Ovary (tissue), 9 donors: ENCODE measurements around the gene RTL3. TPM values are rescaled to one million over a fixed set of nuclear protein-coding genes. Genes with fewer than 3 reads are reported as not detected.
"Not testable (repeated sequence)": the region's sequence is repeated elsewhere in the genome, so short reads cannot be mapped to it uniquely, and the experiment has no call there.

Experiments
- DNase-seq, 5 donors: peaks; one replicate each; pipeline ENCODE4 v3.0.0-alpha.2; 2019 to 2020
- H3K27ac ChIP-seq, 2 donors: fragments of 200-600 bp; one replicate each; pipeline versions ENCODE4 v1.5.1 to v1.8.0; 2019 to 2022
- H3K27me3 ChIP-seq: fragments of 200-600 bp; one replicate; pipeline ENCODE4 v1.8.0; 2022
- H3K36me3 ChIP-seq: fragments of 200-600 bp; sonication (generic); one replicate; pipeline ENCODE4 v1.5.1; 2019
- H3K4me1 ChIP-seq: one replicate; pipeline ENCODE4 v1.8.1; 2013; ENCODE audit warnings: mild to moderate bottlenecking, moderate library complexity; ENCODE audit not compliant: insufficient read depth
- H3K4me3 ChIP-seq: fragments of 200-600 bp; sonication (generic); one replicate; pipeline ENCODE4 v1.5.1; 2017
- H3K9me3 ChIP-seq, 2 donors: fragments of 200-600 bp in 1 of 2; sonication (generic) in 1 of 2; one replicate each; pipeline versions ENCODE4 v1.5.1 to v1.8.1; 2013 to 2019; ENCODE audit warnings: mild to moderate bottlenecking in 1 of 2, moderate library complexity in 1 of 2
- CTCF ChIP-seq, 3 donors: fragments of 450-650 bp in 2 of 3; fragments of 200-600 bp in 1 of 3; IDR thresholded peaks; one replicate each; pipeline versions ENCODE4 v1.5.1 to v1.8.0; 2016 to 2022; ENCODE audit warnings: antibody characterized with exemption in 3 of 3, mild to moderate bottlenecking in 1 of 3
- EP300 ChIP-seq: sonication (generic); formaldehyde crosslinking; IDR thresholded peaks from one replicate; pipeline ENCODE4 v1.6.1; 2017; ENCODE audit warnings: antibody characterized with exemption
- POLR2A ChIP-seq: fragments of 450-650 bp; IDR thresholded peaks from one replicate; pipeline ENCODE4 v1.6.1; 2017; ENCODE audit warnings: antibody characterized with exemption, mild to moderate bottlenecking, moderate library complexity
- WGBS, 3 donors: extraction: QIAGEN DNeasy Blood & Tissue Kit in 1 of 3; methylation state at CpG; one replicate each; pipeline versions ENCODE4 v1.1.5 to v1.1.7; 2013 to 2017; 5-methylcytosine and 5-hydroxymethylcytosine counted together
- intact Hi-C, 4 donors: fragments of 100-400 bp; cut with DNase I; formaldehyde crosslinking; loops; one replicate each; pipeline versions ENCODE4 v1.11.0 to v1.15.1; 2022 to 2023
- polyA plus RNA-seq, 2 donors: library from polyadenylated mRNA; stranded (reverse); fragments of 200-250 nt in 1 of 2; fragments of 350-450 nt in 1 of 2; fragmentation: Illumina TruSeq in 1 of 2; extraction: RNeasy Lipid Tissue Mini Kit (QIAGEN cat#74804) in 1 of 2; gene quantifications; one replicate each; pipeline ENCODE4 v1.2.3, GENCODE V29; 2013 to 2014
- total RNA-seq, 7 donors: library from RNA; depleted of rRNA in 2 of 7; stranded (reverse); fragments of >200 nt in 2 of 7; fragmentation: NEBNext Ultra II Directional in 3 of 7; extraction: Animal tissue kit (Norgen Biotek cat#: 25700) in 3 of 7; gene quantifications; one replicate each; pipeline versions ENCODE4 v1.1.0 to v1.2.4, GENCODE V29; 2016 to 2023
- donor health status: DM: no; HTN: no; CAD: no; lungs with moderate emphysema.
- donor health status: DM: no; HTN: no; CAD: no.
- donor health status: Bipolar disorder and iron deficiency.
- donor health status: DM: yes; HTN: yes; CAD: no.
- donor health status: DM: no; HTN: no; CAD: no.
- donor health status: DM: yes; HTN: yes; CAD: no.

Gene RTL3
- total and polyA plus RNA-seq, 9 donors = 0.02 to 0.53 (median 0.17) TPM; not detected in 5

- no peak overlapping the region for H3K4me3 ChIP-seq
Observed at GRCh38 chrX:78653118-78653822, 5.9 kb downstream of the RTL3 start.

GRCh38 chrX:78650906-78651437 is 8.2 kb downstream of the RTL3 start:
- H3K9me3 ChIP-seq = no peaks in the 10 kb centered on the region
- 49 to 59% (median 54%) methylated on average over 5 of the region's 5 CpGs for WGBS, 3 donors
- no peak for DNase-seq

More at GRCh38 chrX:78653118-78653822, 5.9 kb downstream of the RTL3 start:
- Histone ChIP-seq H3K27ac (no peak overlapping the region), H3K36me3 (no peaks in the 10 kb centered on the region), H3K27me3 (no peaks in the 10 kb centered on the region), H3K9me3 (no peaks in the 10 kb centered on the region), H3K4me1 (no peaks in the 10 kb centered on the region)
- 22 to 27% (median 24%) methylated on average over 3 of the region's 3 CpGs for WGBS, 3 donors
- intact Hi-C loops = no loop called here
- DNase-seq = no peak
- TF ChIP-seq EP300 (no peak), POLR2A (no peak), CTCF (IDR thresholded peaks at IDR 0.05) (no peak)

GRCh38 chrX:78643874-78644273 is 15.3 kb downstream of the RTL3 start:
- no peaks in the 10 kb centered on the region for H3K4me1 ChIP-seq
- no peak for TF ChIP-seq EP300
- TF ChIP-seq POLR2A = no peak
- TF ChIP-seq CTCF (IDR thresholded peaks at IDR 0.05) = no peak
- H3K27ac ChIP-seq = no peak overlapping the region
- no peaks in the 10 kb centered on the region for H3K27me3 ChIP-seq
- intact Hi-C loops = no loop called here
- H3K9me3 ChIP-seq = no peaks in the 10 kb centered on the region
- H3K4me3 ChIP-seq = no peak overlapping the region
- no peak for DNase-seq
- H3K36me3 ChIP-seq = no peaks in the 10 kb centered on the region
- 91 to 99% (median 97%) methylated on average over 1 of the region's 1 CpG for WGBS, 3 donors

More at GRCh38 chrX:78650906-78651437, 8.2 kb downstream of the RTL3 start:
- H3K27me3 ChIP-seq = no peaks in the 10 kb centered on the region
- intact Hi-C loops = no loop called here
- TF ChIP-seq EP300 = no peak
- no peak for TF ChIP-seq CTCF (IDR thresholded peaks at IDR 0.05)
- TF ChIP-seq POLR2A = no peak
- H3K4me3 ChIP-seq = no peak overlapping the region
- no peaks in the 10 kb centered on the region for H3K36me3 ChIP-seq
- no peaks in the 10 kb centered on the region for H3K4me1 ChIP-seq
- no peak overlapping the region for H3K27ac ChIP-seq

GRCh38 chrX:78643096-78643495 is 16.0 kb downstream of the RTL3 start:
- no peak overlapping the region for H3K27ac ChIP-seq
- H3K27me3 ChIP-seq = no peaks in the 10 kb centered on the region
- H3K4me3 ChIP-seq = no peak overlapping the region
- H3K9me3 ChIP-seq = no peaks in the 10 kb centered on the region
- DNase-seq = no peak
- H3K4me1 ChIP-seq = no peaks in the 10 kb centered on the region
- H3K36me3 ChIP-seq = no peaks in the 10 kb centered on the region
- TF ChIP-seq POLR2A (no peak), EP300 (no peak), CTCF (IDR thresholded peaks at IDR 0.05) (no peak)
- intact Hi-C loops = no loop called here
- 33 to 49% (median 38%) methylated on average over 1 of the region's 1 CpG for WGBS, 3 donors

- DNase-seq, H3K36me3 ChIP-seq, H3K27me3 ChIP-seq, H3K4me1 ChIP-seq, intact Hi-C loops, H3K9me3 ChIP-seq, H3K27ac ChIP-seq, H3K4me3 ChIP-seq: not testable (repeated sequence)
- 59 to 76% (median 71%) methylated on average over 1 of the region's 1 CpG for WGBS, 3 donors
Observed at GRCh38 chrX:78636096-78636495, 23.0 kb downstream of the RTL3 start.
